GM21423 (cell line): ENCODE data around the gene GOLGA8H.
A peak's percentile ranks its signal among the peaks of the same experiment; 100 is the strongest.
"Not testable (repeated sequence)": the region's sequence is repeated elsewhere in the genome, so short reads cannot be mapped to it uniquely, and the experiment has no call there.

Experiments
- ATAC-seq: cut with Tn5 transposase; IDR thresholded peaks from one replicate; pipeline ENCODE4 v1.9.1; 2021; ENCODE audit warnings: mild to moderate bottlenecking, moderate library complexity; ENCODE audit not compliant: unreplicated experiment

GOLGA8H gene, protein sequence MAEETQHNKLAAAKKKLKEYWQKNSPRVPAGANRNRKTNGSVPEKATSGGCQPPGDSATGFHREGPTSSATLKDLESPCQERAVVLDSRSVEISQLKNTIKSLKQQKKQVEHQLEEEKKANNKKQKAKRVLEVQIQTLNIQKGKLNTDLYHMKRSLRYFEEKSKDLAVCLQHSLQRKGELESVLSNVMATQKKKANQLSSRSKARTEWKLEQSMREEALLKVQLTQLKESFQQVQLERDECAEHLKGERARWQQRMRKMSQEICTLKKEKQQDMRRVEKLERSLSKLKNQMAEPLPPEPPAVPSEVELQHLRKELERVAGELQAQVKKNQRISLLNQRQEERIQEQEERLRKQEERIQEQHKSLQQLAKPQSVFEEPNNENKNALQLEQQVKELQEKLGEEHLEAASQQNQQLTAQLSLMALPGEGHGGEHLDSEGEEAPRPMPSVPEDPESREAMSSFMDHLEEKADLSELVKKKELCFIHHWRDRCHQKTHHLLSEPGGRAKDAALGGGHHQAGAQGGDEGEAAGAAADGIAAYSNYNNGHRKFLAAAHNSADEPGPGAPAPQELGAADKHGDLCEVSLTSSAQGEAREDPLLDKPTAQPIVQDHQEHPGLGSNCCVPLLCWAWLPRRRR

DNA sequence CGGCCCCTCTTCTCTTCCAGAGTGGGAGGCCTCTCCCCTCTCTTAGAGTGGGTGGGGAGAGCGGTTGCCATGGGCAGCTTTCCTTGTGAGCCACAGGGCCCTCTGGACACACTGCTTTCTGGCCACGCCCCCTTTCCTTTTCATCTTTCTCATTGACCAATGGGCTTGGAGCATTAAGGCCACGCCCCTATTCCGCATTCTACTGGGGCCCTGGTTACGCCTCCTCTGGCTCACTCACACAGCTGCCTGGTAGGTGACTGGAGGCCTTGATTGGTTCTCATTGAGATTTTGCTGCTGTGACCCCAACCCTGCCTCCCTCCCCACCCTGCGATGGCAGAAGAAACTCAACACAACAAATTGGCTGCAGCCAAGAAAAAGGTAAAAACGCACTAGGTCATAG, at the start of gene GOLGA8H:
GOLGA8H (plus strand) TSS at position 233 of the 400 bp plus-strand sequence; CDS start at position 331, 98 bp downstream.
- ATAC-seq = not testable (repeated sequence)

GRCh38 chr15:30566949-30567348, 36.9 kb upstream of the GOLGA8H start:
- not testable (repeated sequence) for ATAC-seq

DNA sequence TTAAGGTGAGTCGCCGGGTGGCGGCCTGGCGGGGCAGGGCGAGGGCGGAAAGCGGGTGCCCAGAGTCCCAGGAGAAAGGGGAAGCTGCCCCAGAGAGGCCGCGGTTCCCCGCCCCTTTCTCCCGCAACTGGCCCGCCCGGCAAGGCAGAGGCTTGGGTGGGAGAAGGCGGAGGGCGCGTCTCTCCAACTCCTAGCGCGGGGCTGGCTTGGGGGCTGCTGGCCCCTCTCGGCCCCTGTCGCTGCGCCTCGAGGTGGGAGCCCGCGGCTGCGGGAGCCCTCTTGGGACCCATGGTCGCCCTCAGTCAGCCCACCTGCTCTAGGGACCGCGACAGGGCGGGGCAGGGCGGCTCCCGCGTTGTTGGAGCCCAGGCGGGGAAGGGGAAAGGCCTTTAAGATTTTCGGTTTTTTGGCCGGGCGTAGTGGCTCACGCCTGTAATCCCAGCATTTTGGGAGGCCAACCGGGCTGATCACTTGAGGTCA, 30.8 kb upstream of the GOLGA8H start:
- not testable (repeated sequence) for ATAC-seq

DNA sequence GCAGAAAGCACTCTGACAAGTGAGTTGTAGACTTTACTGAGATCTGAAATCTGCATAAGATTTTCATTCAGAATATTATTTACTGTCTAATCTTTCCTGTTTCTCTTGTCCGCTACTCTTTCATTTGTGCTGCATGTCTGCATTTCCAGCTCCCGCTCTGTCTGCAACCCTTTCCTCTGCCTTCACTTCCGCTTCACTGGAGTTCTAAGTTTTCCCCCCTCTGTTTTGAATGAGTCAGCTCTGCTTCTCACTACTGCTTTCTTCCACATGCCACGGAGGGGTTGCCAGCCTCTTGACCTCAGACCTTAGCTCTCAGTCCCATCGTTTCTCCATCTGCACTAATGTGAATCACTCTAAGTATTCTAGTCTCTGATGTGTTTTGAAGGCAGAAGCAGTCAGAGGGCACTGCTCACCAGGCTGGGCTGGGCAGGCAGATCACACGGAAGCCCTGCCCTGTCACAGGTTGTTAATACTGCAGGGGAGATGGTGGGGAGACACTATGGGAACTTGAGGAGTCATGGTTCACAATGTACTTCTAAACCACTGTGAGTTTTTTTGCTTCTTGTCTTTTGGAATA, 24.3 kb upstream of the GOLGA8H start:
- ATAC-seq = not testable (repeated sequence)

DNA sequence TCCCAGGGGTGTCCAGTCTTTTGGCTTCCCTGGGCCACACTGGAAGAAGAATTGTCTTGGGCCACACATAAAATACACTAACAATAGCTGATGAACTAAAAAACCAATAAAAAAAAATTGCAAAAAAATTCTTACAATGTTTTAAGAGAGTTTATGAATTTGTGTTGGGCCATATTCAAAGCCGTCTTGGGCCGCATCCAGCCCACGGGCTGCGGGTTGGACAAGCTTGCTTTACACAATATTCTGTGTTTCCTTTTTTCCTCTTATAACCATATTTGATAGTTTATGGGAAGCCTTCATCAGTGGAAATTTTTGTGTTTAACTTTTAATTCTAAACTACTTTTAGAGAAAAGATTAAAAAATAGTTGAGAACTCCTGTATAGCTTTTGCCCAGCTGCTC, 23.1 kb upstream of the GOLGA8H start:
- not testable (repeated sequence) for ATAC-seq

GRCh38 chr15:30598953-30599352, 4.9 kb upstream of the GOLGA8H start:
- ATAC-seq = not testable (repeated sequence)

DNA sequence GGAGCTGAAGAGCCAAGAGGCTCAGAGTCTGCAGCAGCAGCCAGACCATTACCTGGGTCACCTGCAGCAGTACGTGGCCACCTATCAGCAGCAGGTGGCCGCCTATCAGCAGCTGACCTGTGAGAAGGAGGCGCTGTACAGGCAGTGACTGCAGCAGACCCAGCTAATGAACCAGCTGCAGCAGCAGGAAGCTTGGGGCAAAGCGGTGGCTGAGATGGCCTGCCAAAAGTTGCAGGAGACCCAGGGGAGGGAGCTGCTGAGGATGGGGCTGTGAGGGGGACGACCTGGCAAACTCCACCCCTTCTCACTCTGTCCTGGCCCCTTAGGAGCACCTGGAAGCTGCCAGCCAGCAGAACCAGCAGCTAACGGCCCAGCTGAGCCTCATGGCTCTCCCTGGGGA, 8.4 kb downstream of the GOLGA8H start:
- ATAC-seq = not testable (repeated sequence)

DNA sequence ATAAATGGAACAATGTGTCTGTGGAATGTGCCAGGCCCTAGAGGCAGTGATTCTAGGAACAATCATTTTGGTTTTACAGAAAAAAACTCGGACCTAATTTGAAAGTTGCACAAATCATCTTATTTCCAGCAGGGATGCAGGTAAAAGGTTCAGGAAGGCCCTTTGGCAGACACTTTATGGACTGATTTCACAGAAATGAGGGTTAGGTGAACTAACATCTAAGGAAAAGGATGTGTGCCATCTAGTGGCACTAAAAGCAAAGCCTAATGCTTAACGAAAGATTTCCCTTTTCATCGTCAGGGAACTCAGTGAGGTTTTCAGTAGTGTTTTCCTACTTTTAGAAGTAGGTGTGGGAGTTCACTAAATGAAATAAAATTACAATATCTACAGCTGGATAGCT, 17.5 kb downstream of the GOLGA8H start:
- ATAC-seq = not testable (repeated sequence)

- ATAC-seq = peak; percentile 93
Observed at GRCh38 chr15:30625436-30626193, 21.8 kb downstream of the GOLGA8H start, which contains the start of gene ARHGAP11B. Gene ARHGAP11B (plus strand): TSS chr15:30626128.

DNA sequence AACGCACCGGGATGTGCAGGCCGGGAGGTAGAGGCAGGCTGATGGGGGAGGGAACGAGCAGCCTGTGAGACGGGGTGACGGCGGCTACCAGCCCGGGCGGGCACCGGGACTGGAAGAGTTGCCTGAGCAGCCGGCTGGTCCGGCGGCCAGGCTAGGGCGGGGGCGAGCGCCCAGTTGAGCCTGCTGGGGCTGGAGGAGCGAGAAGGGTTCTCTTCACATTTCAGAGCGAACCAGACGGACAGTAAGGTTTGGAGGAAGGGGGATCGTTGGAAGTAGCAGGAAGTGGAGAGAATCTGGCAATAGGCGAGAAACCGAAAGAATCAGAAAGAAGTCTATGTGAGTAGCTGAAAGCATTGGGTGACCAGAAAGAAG, 22.4 kb downstream of the GOLGA8H start:
- ATAC-seq = not testable (repeated sequence)

GRCh38 chr15:30626632-30627031, 22.8 kb downstream of the GOLGA8H start:
- not testable (repeated sequence) for ATAC-seq

DNA sequence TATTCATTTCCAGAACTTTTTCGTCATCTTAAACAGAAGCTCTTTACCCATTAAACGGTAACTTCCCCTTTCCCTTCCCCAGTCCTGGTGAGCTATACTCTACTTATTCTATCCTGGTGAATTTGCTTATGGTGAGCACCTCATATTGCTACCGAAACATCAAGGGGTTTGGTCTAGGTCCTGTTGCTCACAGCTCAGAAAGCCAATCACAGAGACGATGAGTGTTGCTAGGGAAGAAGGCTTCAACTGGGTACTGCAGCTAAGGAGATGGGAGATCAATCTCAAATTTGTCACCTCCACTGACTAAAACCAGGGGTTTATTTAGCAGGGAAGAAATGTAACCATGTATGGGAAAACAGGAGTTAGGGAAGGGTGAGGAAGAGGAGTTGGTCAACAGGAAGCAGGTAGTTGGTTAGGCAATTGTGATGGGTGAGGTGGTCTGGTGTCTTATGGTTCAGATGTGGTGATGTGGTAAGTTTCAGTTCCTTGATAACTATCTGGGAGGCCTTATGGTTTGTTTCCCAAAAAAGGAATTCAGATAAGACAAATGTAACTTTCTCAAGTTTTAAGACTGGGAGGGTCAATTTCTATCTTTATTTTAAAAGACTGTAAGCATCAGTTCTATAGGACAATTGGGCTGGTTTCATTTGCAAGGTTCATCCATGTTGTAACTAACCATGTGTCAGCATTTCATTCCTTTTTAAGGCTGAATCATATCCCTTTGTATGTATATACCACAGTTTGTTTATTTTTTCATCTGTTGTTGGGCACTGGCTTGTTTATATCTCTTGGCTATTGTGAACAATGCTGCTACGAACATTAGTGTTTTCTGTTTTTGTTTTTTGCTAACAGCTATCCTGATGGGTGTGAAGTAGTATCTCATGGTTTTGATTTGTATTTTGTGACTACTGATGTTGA, 46.4 kb downstream of the GOLGA8H start:
- ATAC-seq = peak; percentile 91

- not testable (repeated sequence) for ATAC-seq
Observed at GRCh38 chr15:30661154-30661553, 57.3 kb downstream of the GOLGA8H start.
